ENCODE data around the gene MAGED4B. TPM values are rescaled to one million over a fixed set of nuclear protein-coding genes. Genes with fewer than 3 reads are reported as not detected.
A peak's percentile ranks its signal among the peaks of the same experiment; 100 is the strongest.
"Not testable (repeated sequence)": the region's sequence is repeated elsewhere in the genome, so short reads cannot be mapped to it uniquely, and the experiment has no call there.

MAGED4B gene, protein sequence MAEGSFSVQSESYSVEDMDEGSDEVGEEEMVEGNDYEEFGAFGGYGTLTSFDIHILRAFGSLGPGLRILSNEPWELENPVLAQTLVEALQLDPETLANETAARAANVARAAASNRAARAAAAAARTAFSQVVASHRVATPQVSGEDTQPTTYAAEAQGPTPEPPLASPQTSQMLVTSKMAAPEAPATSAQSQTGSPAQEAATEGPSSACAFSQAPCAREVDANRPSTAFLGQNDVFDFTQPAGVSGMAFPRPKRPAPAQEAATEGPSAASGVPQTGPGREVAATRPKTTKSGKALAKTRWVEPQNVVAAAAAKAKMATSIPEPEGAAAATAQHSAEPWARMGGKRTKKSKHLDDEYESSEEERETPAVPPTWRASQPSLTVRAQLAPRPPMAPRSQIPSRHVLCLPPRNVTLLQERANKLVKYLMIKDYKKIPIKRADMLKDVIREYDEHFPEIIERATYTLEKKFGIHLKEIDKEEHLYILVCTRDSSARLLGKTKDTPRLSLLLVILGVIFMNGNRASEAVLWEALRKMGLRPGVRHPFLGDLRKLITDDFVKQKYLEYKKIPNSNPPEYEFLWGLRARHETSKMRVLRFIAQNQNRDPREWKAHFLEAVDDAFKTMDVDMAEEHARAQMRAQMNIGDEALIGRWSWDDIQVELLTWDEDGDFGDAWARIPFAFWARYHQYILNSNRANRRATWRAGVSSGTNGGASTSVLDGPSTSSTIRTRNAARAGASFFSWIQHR
- total RNA-seq = 18.2 and 20.4 TPM in 2 replicates
- 11.3 TPM for total RNA-seq (2013)
- polyA plus RNA-seq = 37.4 and 52.5 TPM in 2 replicates
- polyA minus RNA-seq = 9.9 and 17.0 TPM in 2 replicates

DNA sequence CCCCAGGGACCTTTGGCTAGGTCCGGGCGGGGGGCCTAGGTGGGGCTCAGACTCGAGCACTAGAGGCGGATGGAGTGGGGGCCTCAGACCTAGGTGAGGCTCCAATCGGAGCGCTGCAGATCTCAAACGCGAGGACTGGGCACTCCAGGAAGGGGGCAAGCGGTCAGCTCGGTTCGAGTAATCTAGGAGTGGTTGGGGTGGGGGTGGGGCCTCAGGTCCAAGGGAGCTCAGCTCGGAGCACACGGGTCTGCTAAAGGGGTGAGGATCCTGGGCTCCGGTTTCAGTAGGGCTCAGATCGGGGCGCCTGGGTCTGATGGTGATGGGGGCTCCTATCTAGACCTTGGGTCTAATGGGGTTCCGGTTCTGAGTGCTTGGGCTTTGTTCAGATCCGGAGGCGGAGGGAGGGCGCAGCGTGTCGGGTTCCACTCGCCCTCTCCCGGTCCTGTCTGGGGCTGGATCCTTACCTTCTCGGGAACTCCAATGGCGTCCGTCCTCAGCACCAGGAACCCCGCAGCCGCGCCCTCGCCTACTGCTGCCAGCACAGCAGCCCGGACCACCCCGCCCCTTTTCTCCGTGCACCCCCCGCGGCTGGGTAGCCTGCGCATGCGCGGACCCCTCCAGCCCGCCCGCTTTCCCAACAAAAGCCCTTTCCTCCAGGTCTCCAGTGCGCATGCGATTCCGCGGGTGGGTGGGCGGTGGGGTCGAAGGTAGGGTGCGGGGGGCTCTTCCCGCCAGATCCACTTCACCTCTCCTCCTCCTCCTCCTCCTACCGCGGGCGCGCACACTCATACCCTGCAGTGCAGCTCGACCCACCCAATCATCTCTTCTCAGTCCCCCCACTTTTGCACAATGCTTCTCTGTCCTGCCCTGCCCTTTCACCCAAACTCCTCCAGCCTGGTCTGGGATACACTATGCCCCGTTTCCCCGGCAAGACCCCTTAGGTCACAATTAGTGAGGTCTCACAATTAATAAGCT lies at the start of gene MAGED4B:
Gene MAGED4B (minus strand): TSS at position 518 of the 975 bp plus-strand sequence. CDS start 1,011 bp downstream, outside the sequence.
- H3K27ac Mint-ChIP-seq; H3K27me3 ChIP-seq (replicated peaks in 1 of 4; ENCODE audit: control extremely low read depth in 1 of 4, control insufficient read depth in 3 of 4, insufficient read depth in 4 of 4, low read length in 3 of 4); DNase-seq; H3K9me3 ChIP-seq (ENCODE audit: control extremely low read depth in 1 of 3, control insufficient read depth in 2 of 3, insufficient read depth in 1 of 3, low read length in 2 of 3); H4K20me1 ChIP-seq (ENCODE audit: control insufficient read depth, insufficient read depth, low read length, poor library complexity, severe bottlenecking); H3K4me3 ChIP-seq (ENCODE audit: control extremely low read depth in 1 of 5, extremely low read depth in 1 of 5, insufficient read depth in 1 of 5, low read depth in 2 of 5, low read length in 4 of 5); H3K27ac ChIP-seq (ENCODE audit: low read length in 2 of 2); H3K36me3 ChIP-seq (replicated peaks in 1 of 2; ENCODE audit: control extremely low read depth in 1 of 2, control insufficient read depth in 1 of 2, extremely low read depth in 1 of 2, insufficient read depth in 2 of 2, low read length in 1 of 2); POLR2A ChIA-PET; H3K4me2 ChIP-seq (replicated peaks; ENCODE audit: low read depth, low read length, poor library complexity, severe bottlenecking); H3K9me3 Mint-ChIP-seq (ENCODE audit: insufficient read depth); H3K27me3 Mint-ChIP-seq; H3K9ac ChIP-seq (ENCODE audit: low read length); H3K4me1 Mint-ChIP-seq; intact Hi-C loops (cut with micrococcal nuclease); H2AFZ ChIP-seq (ENCODE audit: insufficient read depth, low read depth, low read length, poor library complexity, severe bottlenecking); H3K79me2 ChIP-seq (ENCODE audit: control insufficient read depth, insufficient read depth, low read length); H3K4me3 Mint-ChIP-seq; H3K4me1 ChIP-seq (ENCODE audit: control insufficient read depth in 2 of 2, insufficient read depth in 2 of 2, low read length in 2 of 2); CTCF ChIA-PET: not testable (repeated sequence)
- peak; percentile 66 for ATAC-seq (ENCODE audit: low read depth)
- WGBS (ENCODE audit: insufficient coverage) = no CpG with 5 or more reads among the region's 56 CpGs

DNA sequence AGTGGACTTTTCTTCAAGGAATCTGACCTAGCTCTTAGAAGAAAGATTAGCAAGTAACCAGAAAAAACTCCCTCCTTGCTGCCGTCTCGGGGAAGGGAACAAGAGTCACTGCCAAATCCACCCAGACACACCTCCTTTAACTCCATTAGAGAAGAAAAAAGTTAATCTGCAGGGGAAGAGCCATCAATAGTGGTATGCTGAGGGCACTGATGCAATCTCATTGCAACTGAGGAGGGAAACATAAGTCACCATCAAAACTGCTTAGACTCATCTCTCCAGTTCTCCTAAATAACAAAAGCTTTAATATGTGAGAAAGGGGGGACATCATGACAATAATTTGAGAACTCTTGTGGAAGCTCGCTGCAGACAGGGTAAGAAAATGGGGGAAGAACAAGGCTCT lies 49.3 kb upstream of the MAGED4B start:
- Mint-ChIP-seq H3K4me3 (no peak overlapping the region), H3K27ac (no peak overlapping the region), H3K27me3 (peaks cover 8% of the 10 kb centered on the region), H3K9me3 (ENCODE audit: insufficient read depth) (no peaks in the 10 kb centered on the region), H3K4me1 (no peaks in the 10 kb centered on the region)
- Histone ChIP-seq H3K36me3 (replicated peaks in 1 of 2; ENCODE audit: control extremely low read depth in 1 of 2, control insufficient read depth in 1 of 2, extremely low read depth in 1 of 2, insufficient read depth in 2 of 2, low read length in 1 of 2) (no peaks in the 10 kb centered on the region), H2AFZ (ENCODE audit: insufficient read depth, low read depth, low read length, poor library complexity, severe bottlenecking) (no peak overlapping the region), H3K79me2 (ENCODE audit: control insufficient read depth, insufficient read depth, low read length) (no peaks in the 10 kb centered on the region), H3K9ac (ENCODE audit: low read length) (no peak overlapping the region), H3K4me2 (replicated peaks; ENCODE audit: low read depth, low read length, poor library complexity, severe bottlenecking) (no peak overlapping the region), H3K27me3 (replicated peaks in 1 of 4; ENCODE audit: control extremely low read depth in 1 of 4, control insufficient read depth in 3 of 4, insufficient read depth in 4 of 4, low read length in 3 of 4) (no peaks in the 10 kb centered on the region), H3K27ac (ENCODE audit: low read length in 2 of 2) (no peak overlapping the region), H3K9me3 (ENCODE audit: control extremely low read depth in 1 of 3, control insufficient read depth in 2 of 3, insufficient read depth in 1 of 3, low read length in 2 of 3) (no peaks in the 10 kb centered on the region), H3K4me3 (ENCODE audit: control extremely low read depth in 1 of 5, extremely low read depth in 1 of 5, insufficient read depth in 1 of 5, low read depth in 2 of 5, low read length in 4 of 5) (no peak overlapping the region), H4K20me1 (ENCODE audit: control insufficient read depth, insufficient read depth, low read length, poor library complexity, severe bottlenecking) (no peaks in the 10 kb centered on the region), H3K4me1 (ENCODE audit: control insufficient read depth in 2 of 2, insufficient read depth in 2 of 2, low read length in 2 of 2) (no peaks in the 10 kb centered on the region)
- WGBS (ENCODE audit: insufficient coverage) = no CpG with 5 or more reads among the region's 3 CpGs
- no peak for TF ChIP-seq EZH2 (IDR thresholded peaks at IDR 0.05; ENCODE audit: borderline replicate concordance, insufficient read depth, low read depth, low read length, poor library complexity, severe bottlenecking)
- TF ChIP-seq, protein P1, sequence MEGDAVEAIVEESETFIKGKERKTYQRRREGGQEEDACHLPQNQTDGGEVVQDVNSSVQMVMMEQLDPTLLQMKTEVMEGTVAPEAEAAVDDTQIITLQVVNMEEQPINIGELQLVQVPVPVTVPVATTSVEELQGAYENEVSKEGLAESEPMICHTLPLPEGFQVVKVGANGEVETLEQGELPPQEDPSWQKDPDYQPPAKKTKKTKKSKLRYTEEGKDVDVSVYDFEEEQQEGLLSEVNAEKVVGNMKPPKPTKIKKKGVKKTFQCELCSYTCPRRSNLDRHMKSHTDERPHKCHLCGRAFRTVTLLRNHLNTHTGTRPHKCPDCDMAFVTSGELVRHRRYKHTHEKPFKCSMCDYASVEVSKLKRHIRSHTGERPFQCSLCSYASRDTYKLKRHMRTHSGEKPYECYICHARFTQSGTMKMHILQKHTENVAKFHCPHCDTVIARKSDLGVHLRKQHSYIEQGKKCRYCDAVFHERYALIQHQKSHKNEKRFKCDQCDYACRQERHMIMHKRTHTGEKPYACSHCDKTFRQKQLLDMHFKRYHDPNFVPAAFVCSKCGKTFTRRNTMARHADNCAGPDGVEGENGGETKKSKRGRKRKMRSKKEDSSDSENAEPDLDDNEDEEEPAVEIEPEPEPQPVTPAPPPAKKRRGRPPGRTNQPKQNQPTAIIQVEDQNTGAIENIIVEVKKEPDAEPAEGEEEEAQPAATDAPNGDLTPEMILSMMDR (IDR thresholded peaks at IDR 0.05) = no peak
- POLR2A ChIA-PET = no interaction called here
- CTCF ChIA-PET = no interaction called here
- intact Hi-C loops (cut with micrococcal nuclease) = no loop called here
- no peak for DNase-seq
- ATAC-seq (ENCODE audit: low read depth) = no peak

All from B cell (primary cell).